CD4-positive, alpha-beta T cell (primary cell): ENCODE measurements around the gene MRPL54. TPM values are rescaled to one million over a fixed set of nuclear protein-coding genes. Genes with fewer than 3 reads are reported as not detected.

Source experiments
- ATAC-seq: fragments of 200-7000 bp; cut with Tn5 transposase; one replicate; pipeline ENCODE4 v1.10.0; 2022; ENCODE audit warnings: mild to moderate bottlenecking; ENCODE audit not compliant: poor library complexity
- CTCF ChIA-PET: fragments of 350-600 bp; sonication (Branson Sonifier 250); formaldehyde crosslinking; loops from one replicate; lab custom pipeline; 2021; ENCODE audit warnings: antibody characterized with exemption, inconsistent platforms; lab: Charles Lee
- POLR2A ChIA-PET: fragments of 350-600 bp; sonication (Branson Sonifier 250); formaldehyde crosslinking; loops from one replicate; lab custom pipeline; 2021; ENCODE audit warnings: antibody characterized with exemption, inconsistent platforms; lab: Charles Lee
- DNase-seq, 14 experiments: peaks; one replicate each; pipeline ENCODE4 v3.0.0-alpha.2; 2013 to 2020; ENCODE audit warnings: mixed read lengths in 2 of 14
- H3K27ac ChIP-seq, 2 donors: one replicate each; pipeline versions ENCODE4 v1.5.1 to v1.7.0; 2013; ENCODE audit warnings: low read length in 2 of 2, low read depth in 1 of 2, mild to moderate bottlenecking in 1 of 2
- H3K27me3 ChIP-seq, 2 experiments: 1 replicate in 1 of 2; 2 replicates in 1 of 2; pipeline versions ENCODE4 v1.6.1 to v1.7.0; 2013; ENCODE audit warnings: low read length in 2 of 2, control low read depth in 1 of 2, mild to moderate bottlenecking in 1 of 2, moderate library complexity in 1 of 2; ENCODE audit not compliant: insufficient read depth in 2 of 2, control insufficient read depth in 1 of 2
- H3K36me3 ChIP-seq: one replicate; pipeline ENCODE4 v1.6.1; 2013; ENCODE audit warnings: low read length, control low read depth; ENCODE audit not compliant: insufficient read depth
- H3K4me1 ChIP-seq: one replicate; pipeline ENCODE4 v1.6.1; 2013; ENCODE audit warnings: low read length, control low read depth; ENCODE audit not compliant: insufficient read depth
- H3K4me3 ChIP-seq: one replicate; pipeline ENCODE4 v1.5.1; 2013; ENCODE audit warnings: mild to moderate bottlenecking, low read length, moderate library complexity
- H3K9me3 ChIP-seq, 2 experiments: 1 replicate in 1 of 2; 2 replicates in 1 of 2; pipeline versions ENCODE4 v1.6.1 to v1.7.0; 2013; ENCODE audit warnings: low read length in 2 of 2, mild to moderate bottlenecking in 2 of 2, control low read depth in 1 of 2, moderate library complexity in 1 of 2; ENCODE audit not compliant: control insufficient read depth in 1 of 2, insufficient read depth in 1 of 2
- H3K27ac Mint-ChIP-seq: one replicate; pipeline ENCODE4 v1.8.0; 2020; ENCODE audit warnings: mixed read lengths
- H3K27me3 Mint-ChIP-seq: one replicate; pipeline ENCODE4 v1.8.0; 2021; ENCODE audit warnings: mixed read lengths
- H3K36me3 Mint-ChIP-seq: one replicate; pipeline ENCODE4 v1.8.0; 2021; ENCODE audit warnings: low read depth, mixed read lengths
- H3K4me1 Mint-ChIP-seq: one replicate; pipeline ENCODE4 v1.8.0; 2021; ENCODE audit warnings: low read depth, mixed read lengths
- H3K4me3 Mint-ChIP-seq: one replicate; pipeline ENCODE4 v1.8.0; 2020; ENCODE audit warnings: mild to moderate bottlenecking, mixed read lengths
- H3K9me3 Mint-ChIP-seq: one replicate; pipeline ENCODE4 v1.8.0; 2020; ENCODE audit warnings: mixed read lengths
- intact Hi-C, 2 experiments: fragments of 100-400 bp; cut with DNase I in 1 of 2; cut with micrococcal nuclease in 1 of 2; formaldehyde crosslinking; loops; one replicate each; pipeline versions ENCODE4 v1.15.1 to v1.9.0; 2023 to 2025; cut with DNase I, micrococcal nuclease
- total RNA-seq, 174 experiments: library from RNA in 2 of 174; stranded (reverse) in 2 of 174; gene quantifications; one replicate each; pipeline ENCODE4 v1.2.3 and lab custom pipeline; 2021 to 2026
- TF ChIP-seq, protein P1 (sequence below): fragments of 200-600 bp; IDR thresholded peaks from one replicate; pipeline ENCODE4 v1.8.0; 2022; ENCODE audit warnings: antibody characterized with exemption, mild to moderate bottlenecking

Gene MRPL54
- total RNA-seq, 2 experiments from 2014 or later: 68.9 to 71.1 TPM

GRCh38 chr19:3782903-3783302 lies 20.4 kb downstream of the MRPL54 start:
- ATAC-seq (no peak), DNase-seq (no peak)
- POLR2A ChIA-PET: interaction anchor here (1.6 kb wide), 1 partner anchor 20 kb away, joined by 4 read pairs; the partner anchor contains the start of gene MRPL54
- CTCF ChIA-PET: interaction anchor here (1.0 kb wide), 1 partner anchor 39 kb away, joined by 5 read pairs; no protein-coding TSS in a partner anchor
- H3K36me3 ChIP-seq: peaks cover 4% of the 10 kb centered on the region
- Mint-ChIP-seq H3K27ac (no peak overlapping the region), H3K4me1 (peaks cover 8% of the 10 kb centered on the region), H3K36me3 (peaks cover 19% of the 10 kb centered on the region), H3K9me3 (peaks cover 4% of the 10 kb centered on the region), H3K4me3 (no peak overlapping the region), H3K27me3 (no peaks in the 10 kb centered on the region)
- TF ChIP-seq, protein P1, sequence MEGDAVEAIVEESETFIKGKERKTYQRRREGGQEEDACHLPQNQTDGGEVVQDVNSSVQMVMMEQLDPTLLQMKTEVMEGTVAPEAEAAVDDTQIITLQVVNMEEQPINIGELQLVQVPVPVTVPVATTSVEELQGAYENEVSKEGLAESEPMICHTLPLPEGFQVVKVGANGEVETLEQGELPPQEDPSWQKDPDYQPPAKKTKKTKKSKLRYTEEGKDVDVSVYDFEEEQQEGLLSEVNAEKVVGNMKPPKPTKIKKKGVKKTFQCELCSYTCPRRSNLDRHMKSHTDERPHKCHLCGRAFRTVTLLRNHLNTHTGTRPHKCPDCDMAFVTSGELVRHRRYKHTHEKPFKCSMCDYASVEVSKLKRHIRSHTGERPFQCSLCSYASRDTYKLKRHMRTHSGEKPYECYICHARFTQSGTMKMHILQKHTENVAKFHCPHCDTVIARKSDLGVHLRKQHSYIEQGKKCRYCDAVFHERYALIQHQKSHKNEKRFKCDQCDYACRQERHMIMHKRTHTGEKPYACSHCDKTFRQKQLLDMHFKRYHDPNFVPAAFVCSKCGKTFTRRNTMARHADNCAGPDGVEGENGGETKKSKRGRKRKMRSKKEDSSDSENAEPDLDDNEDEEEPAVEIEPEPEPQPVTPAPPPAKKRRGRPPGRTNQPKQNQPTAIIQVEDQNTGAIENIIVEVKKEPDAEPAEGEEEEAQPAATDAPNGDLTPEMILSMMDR: no peak
- no peaks in the 10 kb centered on the region for H3K27me3 ChIP-seq
- H3K4me1 ChIP-seq: peaks cover 18% of the 10 kb centered on the region
- peaks cover 17 to 36% of the 10 kb centered on the region in 2 experiments for H3K9me3 ChIP-seq
- H3K27ac ChIP-seq: no peak overlapping the region
- intact Hi-C loops: loop anchor here (1.0 to 5.0 kb wide), 2 partner anchors 39 kb away; no protein-coding TSS in a partner anchor
- no peak overlapping the region for H3K4me3 ChIP-seq

DNA sequence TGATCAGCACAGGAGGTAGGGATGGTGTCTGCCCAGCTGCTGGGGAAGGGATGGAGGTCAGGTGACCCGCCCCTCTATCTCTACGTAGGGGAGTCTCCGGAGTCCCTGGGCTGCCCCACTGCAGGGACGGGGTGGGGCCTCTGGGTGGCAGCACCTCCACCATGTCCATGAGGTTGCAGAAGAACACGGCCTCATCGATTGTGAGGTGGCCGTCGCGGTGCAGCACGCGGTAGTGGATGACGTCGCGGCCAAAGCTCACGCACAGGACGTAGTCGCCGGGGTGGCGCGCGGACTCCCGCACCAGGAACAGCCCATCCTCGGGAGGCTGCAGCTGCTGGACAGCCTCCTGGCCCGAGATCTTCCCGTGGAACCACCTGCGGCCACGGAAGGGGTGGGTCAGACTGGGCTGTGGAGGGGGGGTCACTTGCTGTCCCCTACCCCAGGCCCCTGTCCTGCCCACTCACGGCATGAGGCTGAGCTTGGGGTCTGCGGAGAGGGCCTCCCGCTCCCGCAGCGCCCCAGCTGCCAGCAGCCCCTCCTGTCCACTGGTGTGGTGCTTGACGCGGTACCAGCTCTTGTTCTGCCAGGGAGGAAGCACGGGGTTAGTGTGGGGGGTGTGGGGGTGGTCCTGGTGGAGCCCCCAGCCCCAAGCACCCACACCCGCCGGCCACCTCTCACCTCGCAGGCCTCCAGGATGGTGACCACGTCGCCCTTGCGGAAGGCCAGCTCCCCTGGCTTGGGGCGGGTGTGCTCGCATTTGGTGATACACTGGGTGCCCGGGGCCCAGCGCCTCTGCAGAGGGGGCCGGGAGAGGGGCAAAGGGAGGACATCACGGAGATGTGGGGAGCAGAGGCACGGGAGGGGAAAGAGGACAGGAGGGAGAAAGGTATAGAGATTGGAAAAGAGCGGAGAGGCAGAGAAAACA lies 21.4 kb downstream of the MRPL54 start:
- H3K27ac Mint-ChIP-seq: no peak overlapping the region
- POLR2A ChIA-PET: interaction anchor here (1.6 kb wide), 1 partner anchor 21 kb away, joined by 4 read pairs; the partner anchor contains the start of gene MRPL54

More for the DNA sequence above, 21.4 kb downstream of the MRPL54 start:
- Histone ChIP-seq H3K4me3 (no peak overlapping the region), H3K27me3 (no peaks in the 10 kb centered on the region), H3K27ac (no peak overlapping the region), H3K9me3 (peaks cover 17 to 36% of the 10 kb centered on the region in 2 experiments), H3K4me1 (peaks cover 18% of the 10 kb centered on the region), H3K36me3 (peaks cover 4% of the 10 kb centered on the region)
- H3K27me3 Mint-ChIP-seq: no peaks in the 10 kb centered on the region
- intact Hi-C loops: loop anchor here (1.0 to 5.0 kb wide), 2 partner anchors 38 kb away; no protein-coding TSS in a partner anchor
- peak; percentile 68 for ATAC-seq
- H3K9me3 Mint-ChIP-seq: peaks cover 4% of the 10 kb centered on the region
- H3K36me3 Mint-ChIP-seq: peaks cover 19% of the 10 kb centered on the region
- CTCF ChIA-PET: interaction anchor here (1.0 kb wide), 1 partner anchor 38 kb away, joined by 5 read pairs; no protein-coding TSS in a partner anchor
- TF ChIP-seq, protein P1: peak; percentile 12
- peak in 7 of 14 experiments; percentile 18 to 67 (median 36) for DNase-seq
- peaks cover 8% of the 10 kb centered on the region for H3K4me1 Mint-ChIP-seq
- H3K4me3 Mint-ChIP-seq: peak overlapping the region; percentile 86
